ENCODE data around the gene FANCM.
"Not testable (repeated sequence)": the region's sequence is repeated elsewhere in the genome, so short reads cannot be mapped to it uniquely, and the experiment has no call there.

The FANCM gene

DNA sequence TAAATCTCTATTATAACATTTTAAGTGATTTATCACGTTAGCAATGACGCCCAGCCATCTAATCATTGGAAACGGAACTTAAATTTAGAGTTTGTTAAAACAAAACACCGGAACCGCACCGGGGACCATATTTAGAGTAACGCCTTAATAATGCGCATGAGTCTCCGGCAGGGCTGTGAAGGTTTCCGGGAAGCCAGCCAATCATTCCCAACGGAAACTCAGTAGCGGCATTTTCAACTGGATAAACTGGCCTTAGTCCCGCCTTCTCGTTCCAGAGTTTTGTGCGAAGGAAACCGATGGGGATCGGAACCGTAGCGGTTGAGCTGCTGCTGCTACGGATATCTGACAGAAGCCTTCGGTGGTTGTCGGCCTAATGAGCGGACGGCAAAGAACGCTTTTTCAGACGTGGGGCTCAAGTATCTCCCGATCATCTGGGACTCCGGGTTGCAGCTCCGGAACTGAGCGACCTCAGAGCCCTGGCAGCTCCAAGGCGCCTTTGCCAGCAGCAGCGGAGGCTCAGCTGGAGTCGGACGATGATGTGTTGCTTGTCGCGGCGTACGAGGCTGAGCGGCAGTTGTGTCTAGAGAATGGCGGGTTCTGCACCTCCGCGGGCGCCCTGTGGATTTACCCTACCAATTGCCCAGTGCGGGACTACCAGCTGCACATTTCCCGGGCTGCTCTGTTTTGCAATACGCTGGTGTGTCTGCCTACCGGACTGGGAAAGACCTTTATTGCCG, at the start of gene FANCM:
Gene FANCM, plus strand, starts transcription at position 272 of the 737 bp plus-strand sequence. Its CDS starts 102 bp downstream, at position 374.
- FAIRE-seq, result peak; percentile 98

GRCh38 chr14:45089813-45090212, 45.9 kb upstream of the FANCM start:
- no peak for FAIRE-seq

- FAIRE-seq, result no peak
Observed at GRCh38 chr14:45091710-45092109, 44.0 kb upstream of the FANCM start.

GRCh38 chr14:45094275-45094674, 41.5 kb upstream of the FANCM start:
- FAIRE-seq, result no peak

DNA sequence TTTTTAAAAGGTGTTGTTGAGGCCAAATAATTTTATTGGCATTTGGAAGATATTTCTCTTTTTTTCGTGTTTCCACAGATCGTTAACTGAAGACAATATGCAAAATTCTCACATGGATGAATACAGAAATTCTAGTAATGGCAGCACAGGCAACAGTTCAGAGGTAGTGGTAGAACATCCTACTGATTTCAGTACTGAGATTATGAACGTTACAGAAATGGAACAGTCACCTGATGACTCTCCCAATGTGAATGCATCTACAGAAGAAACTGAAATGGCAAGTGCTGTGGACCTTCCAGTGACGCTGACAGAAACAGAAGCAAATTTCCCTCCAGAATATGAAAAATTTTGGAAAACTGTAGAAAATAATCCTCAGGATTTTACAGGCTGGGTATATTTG, 40.6 kb upstream of the FANCM start:
- FAIRE-seq, result no peak

- FAIRE-seq, result no peak
Observed at GRCh38 chr14:45096218-45096617, 39.5 kb upstream of the FANCM start.

DNA sequence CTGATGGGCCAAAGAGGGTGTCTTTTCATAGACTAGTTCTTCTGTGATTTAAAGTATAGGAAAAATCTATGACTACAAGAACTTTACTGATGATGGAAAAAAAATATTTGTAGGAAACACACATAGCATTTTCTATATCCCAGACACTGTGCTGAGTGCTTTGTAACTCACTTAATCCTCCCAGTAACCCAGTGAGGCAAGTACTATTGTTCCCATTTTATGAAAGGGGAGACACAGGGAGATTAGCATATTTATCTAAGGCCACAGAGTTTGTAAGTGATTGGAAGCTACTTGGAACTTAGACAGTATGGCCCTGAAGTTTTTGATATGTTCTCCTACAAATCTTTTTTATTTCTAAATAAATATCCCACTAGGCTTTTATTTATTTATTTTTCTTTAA, 31.9 kb upstream of the FANCM start:
- FAIRE-seq, result no peak

DNA sequence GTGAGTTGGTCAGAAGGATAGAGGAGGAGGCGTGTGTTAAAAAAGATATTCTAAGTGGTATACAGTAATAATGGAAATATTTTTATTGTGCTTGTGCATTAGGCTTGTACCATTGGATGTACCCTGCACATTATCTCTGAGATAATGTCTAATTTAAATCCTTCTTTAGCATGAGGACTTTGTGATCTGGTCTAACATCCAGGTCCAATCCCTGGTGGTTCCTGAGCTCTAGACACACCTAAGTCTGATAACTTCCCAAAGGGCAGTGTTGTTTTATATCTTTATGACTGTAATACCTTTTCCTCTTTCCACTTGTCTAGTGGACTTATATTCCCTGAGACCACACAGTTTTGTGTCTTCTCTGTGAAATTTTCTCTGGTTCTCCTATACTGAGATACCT, 31.2 kb upstream of the FANCM start:
- FAIRE-seq, result no peak

- no peak for FAIRE-seq
Observed at GRCh38 chr14:45112896-45113781, 22.6 kb upstream of the FANCM start.

GRCh38 chr14:45114327-45114726, 21.4 kb upstream of the FANCM start:
- no peak for FAIRE-seq

GRCh38 chr14:45118594-45118993, 17.1 kb upstream of the FANCM start:
- no peak for FAIRE-seq

- FAIRE-seq, result no peak
Observed at GRCh38 chr14:45120096-45120495, 15.6 kb upstream of the FANCM start.

DNA sequence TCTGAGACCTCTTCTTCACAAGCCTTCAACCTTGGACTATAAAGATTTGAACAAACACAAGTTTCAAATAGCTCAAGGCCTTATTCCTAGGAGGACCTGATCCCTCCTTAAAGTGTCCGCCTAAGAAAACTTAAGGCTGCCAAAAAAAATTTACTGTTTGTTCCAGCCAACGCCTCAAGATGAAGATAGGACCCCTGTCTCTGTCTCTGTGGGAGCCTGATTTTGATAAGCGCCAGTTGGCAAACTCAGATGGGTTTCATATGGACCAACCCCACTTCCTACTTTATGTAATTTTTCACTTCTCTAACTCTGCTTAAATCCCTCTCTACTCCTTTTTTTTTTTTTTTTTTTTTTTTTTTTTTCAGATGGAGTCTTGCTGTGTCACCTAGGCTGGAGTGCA, 12.5 kb upstream of the FANCM start:
- FAIRE-seq, result no peak

- no peak for FAIRE-seq
Observed at GRCh38 chr14:45125754-45126153, 10.0 kb upstream of the FANCM start.

GRCh38 chr14:45128963-45129629, 6.6 kb upstream of the FANCM start:
- FAIRE-seq, result no peak

GRCh38 chr14:45133683-45134050, 2.1 kb upstream of the FANCM start:
- FAIRE-seq, result no peak

DNA sequence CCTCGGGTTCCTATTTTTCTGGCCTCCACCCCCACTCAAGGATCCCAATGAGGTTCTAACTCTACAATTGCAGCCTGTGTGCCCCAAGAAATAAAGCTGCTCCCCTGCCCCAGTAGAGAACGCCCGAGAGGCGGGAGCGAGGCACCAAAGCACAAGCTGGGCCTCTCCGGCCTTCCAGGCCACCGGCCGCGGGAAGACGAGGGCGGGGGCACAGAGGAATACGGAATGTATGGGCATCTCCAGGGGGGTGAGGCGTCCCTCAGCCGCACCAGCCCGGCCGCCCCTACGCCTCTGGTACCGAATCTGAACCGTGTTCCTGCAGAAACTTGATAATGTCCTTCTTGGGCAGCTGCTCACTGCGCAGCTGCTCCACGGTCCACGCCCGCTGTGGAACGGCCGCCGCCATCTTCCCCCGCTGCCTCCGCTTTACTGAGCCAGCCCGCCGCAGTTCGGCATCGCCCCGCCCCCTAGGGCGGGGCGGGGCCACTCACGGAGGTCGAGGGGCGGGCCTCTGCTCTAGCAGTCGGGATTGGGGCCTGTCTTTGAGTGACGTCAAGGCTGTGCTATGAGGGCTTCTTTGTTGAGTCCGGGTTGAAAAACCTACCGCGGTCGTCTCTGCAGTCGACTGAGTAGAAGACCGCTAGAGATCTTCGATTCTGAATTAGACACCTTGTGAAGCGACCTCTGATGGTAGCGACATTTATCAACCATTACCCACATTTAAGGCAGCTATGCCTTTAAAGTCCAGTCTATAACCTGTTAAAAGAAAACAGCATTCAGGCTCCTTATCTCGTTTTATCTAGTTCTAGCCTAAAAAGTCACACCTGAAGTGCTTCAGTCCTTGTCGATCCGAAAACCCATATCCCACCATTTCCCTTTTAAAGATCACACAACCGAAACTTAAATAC, 1.4 kb upstream of the FANCM start, which contains the start of gene FKBP3:
Gene FKBP3, minus strand, starts transcription at position 431 of the 908 bp plus-strand sequence. Its CDS starts 25 bp downstream, at position 406.
- peak; percentile 97 for FAIRE-seq

GRCh38 chr14:45135156-45135555, 574 bp upstream of the FANCM start:
- FAIRE-seq, result no peak

DNA sequence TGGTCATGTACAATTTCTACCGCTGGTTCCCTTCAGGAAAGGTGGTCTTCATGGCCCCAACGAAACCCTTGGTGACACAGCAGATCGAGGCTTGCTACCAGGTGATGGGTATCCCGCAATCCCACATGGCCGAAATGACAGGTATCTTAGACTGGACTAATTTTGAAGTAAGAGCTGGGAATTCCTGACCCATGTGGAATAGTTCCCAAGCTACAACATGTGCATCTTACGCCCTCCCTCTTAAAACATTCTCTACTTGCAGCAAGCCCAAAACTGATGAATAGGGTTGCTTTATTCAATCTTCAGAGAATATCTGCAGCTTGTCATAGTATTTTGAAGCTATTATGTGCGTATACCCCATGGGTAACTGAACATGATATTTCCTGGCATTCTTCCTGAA, 669 bp downstream of the FANCM start:
- no peak for FAIRE-seq

DNA sequence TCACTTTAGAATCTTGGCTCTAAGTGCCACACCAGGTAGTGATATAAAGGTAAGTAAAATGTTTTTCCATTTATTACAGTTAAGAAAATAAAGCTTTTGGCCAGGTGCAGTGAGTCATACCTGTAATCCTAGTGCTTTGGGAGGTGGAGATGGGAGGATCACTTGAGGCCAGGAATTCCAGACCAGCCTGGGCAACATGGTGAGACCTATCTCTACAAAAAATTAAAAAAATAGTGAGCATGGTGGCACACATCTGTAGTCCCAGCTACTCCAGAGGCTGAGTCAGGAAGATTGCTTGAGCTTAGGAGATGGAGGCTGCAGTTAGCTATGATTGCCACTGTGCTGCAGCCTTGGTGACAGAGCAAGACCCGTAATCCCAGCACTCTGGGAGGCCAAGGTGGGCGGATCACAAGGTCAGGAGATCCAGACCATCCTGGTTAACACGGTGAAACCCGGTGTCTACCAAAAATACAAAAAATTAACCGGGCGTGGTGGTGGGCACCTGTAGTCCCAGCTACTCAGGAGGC, 5.0 kb downstream of the FANCM start:
- no peak for FAIRE-seq

DNA sequence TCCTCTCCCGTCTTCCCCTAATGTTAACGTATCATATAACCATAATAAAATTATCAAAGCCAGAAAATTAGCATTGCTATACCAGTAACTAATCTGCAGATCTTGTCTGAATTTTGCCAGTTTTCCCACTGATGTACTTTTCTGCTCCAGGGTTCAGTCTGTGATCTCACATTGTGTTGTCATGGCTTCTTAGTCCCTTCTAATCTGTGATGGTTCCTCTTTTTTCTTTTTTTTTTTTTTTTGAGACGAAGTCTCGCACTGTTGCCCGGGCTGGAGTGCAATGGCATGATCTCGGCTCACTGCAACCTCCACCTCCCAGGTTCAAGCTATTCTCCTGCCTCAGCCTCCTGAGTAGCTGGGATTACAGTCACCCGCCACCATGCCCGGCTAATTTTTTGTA, 6.4 kb downstream of the FANCM start:
- FAIRE-seq, result not testable (repeated sequence)

GRCh38 chr14:45144658-45145057, 8.9 kb downstream of the FANCM start:
- FAIRE-seq, result no peak
